ENCODE results near the gene EEF1A1.

GRCh38 chr6:73564578-73565345 lies 43.9 kb upstream of the EEF1A1 start:
- TF ChIP-seq POLR2AphosphoS5 (IDR thresholded peaks at IDR 0.05; ENCODE audit: low read depth) (no peak), CTCF (IDR thresholded peaks at IDR 0.05; ENCODE audit: insufficient read depth, low read length) (no peak), REST (IDR thresholded peaks at IDR 0.05; ENCODE audit: insufficient replicate concordance, low read depth) (no peak), GABPA (IDR thresholded peaks at IDR 0.05; ENCODE audit: low read depth) (no peak)

Measured in HL-60 (cell line).